Vagina (tissue), 2 donors: ENCODE measurements around the gene CXCL12.

Source experiments
- CTCF ChIP-seq, 3 experiments: fragments of 450-650 bp in 2 of 3; fragments of 200-600 bp in 1 of 3; sonication (generic) in 1 of 3; IDR thresholded peaks; one replicate each; pipeline ENCODE4 v1.5.1; 2017 to 2019; ENCODE audit warnings: antibody characterized with exemption in 3 of 3, mild to moderate bottlenecking in 2 of 3, moderate library complexity in 2 of 3
- POLR2AphosphoS5 ChIP-seq, 2 donors: sonication (generic); formaldehyde crosslinking; IDR thresholded peaks; one replicate each; pipeline ENCODE4 v1.9.0; 2017; ENCODE audit warnings: antibody characterized with exemption in 2 of 2, mild to moderate bottlenecking in 2 of 2, low read depth in 1 of 2; ENCODE audit not compliant: insufficient read depth in 1 of 2

DNA sequence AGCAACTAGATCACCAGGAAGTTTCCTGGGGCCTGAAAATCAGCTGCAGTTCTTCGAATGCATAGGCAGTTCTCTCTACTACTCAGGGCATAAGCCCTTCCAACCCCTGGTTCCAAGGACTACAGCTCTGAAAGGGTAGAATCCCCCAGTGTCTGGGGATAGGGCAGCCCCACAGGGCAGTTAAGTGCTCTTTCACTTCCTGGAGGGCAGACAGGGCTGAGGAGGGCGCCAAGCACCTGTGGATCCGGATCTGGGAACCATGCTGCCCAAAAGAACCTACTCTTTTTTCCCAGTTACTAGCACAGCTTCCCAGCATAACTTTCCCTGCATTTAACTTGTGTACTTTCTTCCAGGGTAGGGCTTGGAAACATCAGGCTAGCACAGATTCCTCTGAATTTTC lies 41.1 kb downstream of the CXCL12 start:
- TF ChIP-seq POLR2AphosphoS5 (IDR thresholded peaks at IDR 0.05; ENCODE audit: insufficient read depth in 1 of 2, low read depth in 1 of 2), result no peak
- TF ChIP-seq CTCF (IDR thresholded peaks at IDR 0.05), result no peak
